K562 (cell line): ENCODE data around the gene EPGN. TPM values are rescaled to one million over a fixed set of nuclear protein-coding genes. Genes with fewer than 3 reads are reported as not detected.
A peak's percentile ranks its signal among the peaks of the same experiment; 100 is the strongest.

Source experiments
- ARID1B ChIP-seq: fragments of 450-650 bp; IDR thresholded peaks from 2 replicates; pipeline ENCODE4 v1.6.1; 2016; ENCODE audit warnings: antibody characterized with exemption, mild to moderate bottlenecking, inconsistent platforms
- ATF1 ChIP-seq, 2 experiments: fragments of 450-650 bp in 1 of 2; IDR thresholded peaks; 2 replicates each; pipeline ENCODE4 v1.6.1; 2016; ENCODE audit warnings: missing compliant biosample characterization in 1 of 2, missing genetic modification characterization in 1 of 2
- BACH1 ChIP-seq: fragments of 200-800 bp; sonication (Bioruptor generic); IDR thresholded peaks from 2 replicates; pipeline ENCODE4 v1.6.1; 2016; ENCODE audit warnings: missing genetic modification characterization, missing compliant biosample characterization
- BCOR ChIP-seq: fragments of 450-650 bp; IDR thresholded peaks from 2 replicates; pipeline ENCODE4 v1.6.1; 2016
- C11orf30 ChIP-seq: fragments of 450-650 bp; IDR thresholded peaks from 2 replicates; pipeline ENCODE4 v1.6.1; 2016; ENCODE audit warnings: low read depth, mild to moderate bottlenecking
- CBFA2T3 ChIP-seq: fragments of 450-650 bp; IDR thresholded peaks from 2 replicates; pipeline ENCODE4 v1.6.1; 2017
- CREB1 ChIP-seq, 2 experiments: sonication (generic) in 1 of 2; formaldehyde crosslinking in 1 of 2; IDR thresholded peaks; 2 replicates each; pipeline versions ENCODE4 v1.6.1 to v1.8.0; 2012 to 2022; ENCODE audit warnings: inconsistent platforms in 1 of 2, mild to moderate bottlenecking in 1 of 2, missing genetic modification reagents in 1 of 2, moderate library complexity in 1 of 2
- ETS2 ChIP-seq: IDR thresholded peaks from 2 replicates; pipeline ENCODE4 v1.6.1; 2016; ENCODE audit warnings: borderline replicate concordance, missing genetic modification characterization, mild to moderate bottlenecking, moderate library complexity, missing compliant biosample characterization; ENCODE audit not compliant: poor library complexity, severe bottlenecking
- FOSL1 ChIP-seq: fragments of 200-800 bp; sonication (Bioruptor generic); conservative IDR thresholded peaks from 2 replicates; pipeline ENCODE4 v1.6.1; 2016; ENCODE audit warnings: missing genetic modification characterization, missing compliant biosample characterization
- HMGN3 ChIP-seq: IDR thresholded peaks from 2 replicates; pipeline ENCODE4 v1.6.1; 2011; ENCODE audit warnings: borderline replicate concordance, low read depth, mild to moderate bottlenecking, mixed read lengths, low read length; ENCODE audit not compliant: insufficient read length; ENCODE audit errors: extremely low read depth
- MAFG ChIP-seq: fragments of 450-650 bp; conservative IDR thresholded peaks from 2 replicates; pipeline ENCODE4 v1.6.1; 2016; ENCODE audit warnings: missing genetic modification characterization, missing compliant biosample characterization
- NFATC3 ChIP-seq: fragments of 450-650 bp; IDR thresholded peaks from 2 replicates; pipeline ENCODE4 v1.6.1; 2017; ENCODE audit warnings: mild to moderate bottlenecking
- NFE2 ChIP-seq: IDR thresholded peaks from 2 replicates; pipeline ENCODE4 v1.6.1; 2014; ENCODE audit warnings: antibody characterized with exemption, low read depth
- NR2C2 ChIP-seq, 2 experiments: fragments of 200-800 bp in 1 of 2; sonication (Bioruptor generic) in 1 of 2; sonication (generic) in 1 of 2; formaldehyde crosslinking in 1 of 2; IDR thresholded peaks; 2 replicates each; pipeline versions ENCODE4 v1.6.1 to v1.8.0; 2016 to 2022; ENCODE audit warnings: mild to moderate bottlenecking in 1 of 2, missing compliant biosample characterization in 1 of 2, missing genetic modification characterization in 1 of 2, missing genetic modification reagents in 1 of 2
- SIX5 ChIP-seq, 2 experiments: IDR thresholded peaks; 2 replicates each; pipeline ENCODE4 v1.6.1; 2011; ENCODE audit warnings: low read length in 2 of 2, borderline replicate concordance in 1 of 2, low read depth in 1 of 2, mild to moderate bottlenecking in 1 of 2, moderate library complexity in 1 of 2; ENCODE audit not compliant: insufficient read depth in 1 of 2
- ZNF316 ChIP-seq: fragments of 450-650 bp; IDR thresholded peaks from 2 replicates; pipeline ENCODE4 v1.6.1; 2016
- ZNF592 ChIP-seq: fragments of 450-650 bp; IDR thresholded peaks from 2 replicates; pipeline ENCODE4 v1.6.1; 2017; ENCODE audit warnings: antibody characterized with exemption, mild to moderate bottlenecking
- ZNF644 ChIP-seq: fragments of 200-800 bp; sonication (Bioruptor generic); IDR thresholded peaks from 2 replicates; pipeline ENCODE4 v1.6.1; 2016; ENCODE audit warnings: low read depth, missing genetic modification characterization, missing compliant biosample characterization
- polyA plus RNA-seq, 8 experiments: library from polyadenylated mRNA; depleted of rRNA in 4 of 8; stranded (reverse) in 5 of 8; unstranded in 3 of 8; fragments of >200 nt; fragmentation: Nextera tagmentation in 2 of 8; fragmentation: Illumina TruSeq in 1 of 8; extraction: Ambion mirVana in 2 of 8; extraction: Trizol in 1 of 8; gene quantifications; 2 replicates each; pipeline versions ENCODE4 v1.2.1 to v1.2.3, GENCODE V29; 2011 to 2014; ENCODE audit warnings: inconsistent platforms in 1 of 8, missing spikeins in 1 of 8
- total RNA-seq, 7 experiments: library from RNA; depleted of rRNA in 6 of 7; stranded (reverse); fragments of >200 nt in 6 of 7; fragmentation: Illumina TruSeq in 2 of 7; extraction: Trizol in 2 of 7; gene quantifications; 2 replicates each; pipeline versions ENCODE4 v1.2.1 to v1.2.3, GENCODE V29; 2011 to 2021; ENCODE audit warnings: low replicate concordance in 1 of 7
- TF ChIP-seq, protein P1 (sequence below): sonication (generic); formaldehyde crosslinking; IDR thresholded peaks from 2 replicates; pipeline ENCODE4 v1.8.0; 2022; ENCODE audit warnings: mild to moderate bottlenecking, missing genetic modification reagents
- TF ChIP-seq, protein P2 (sequence below): sonication (generic); formaldehyde crosslinking; IDR thresholded peaks from 2 replicates; pipeline ENCODE4 v1.8.0; 2022; ENCODE audit warnings: mild to moderate bottlenecking, missing genetic modification reagents, borderline replicate concordance
- TF ChIP-seq, protein P3 (sequence below): fragments of 250-450 bp; sonication (Bioruptor Pico); IDR thresholded peaks from 2 replicates; pipeline ENCODE4 v1.8.0; 2021; ENCODE audit warnings: borderline replicate concordance, mild to moderate bottlenecking, moderate library complexity; ENCODE audit not compliant: poor library complexity, severe bottlenecking

The EPGN gene
- total and polyA plus RNA-seq, 9 of the 15 experiments (the other 6 are each of a cell fraction or from before 2014, with no cell fraction given) = 0.10 to 0.56 TPM; not detected in 7

GRCh38 chr4:74278490-74278889 lies 29.8 kb upstream of the EPGN start (continued):
- TF ChIP-seq ZNF592 = peak; percentile 33; the same call in 1 of the 2 replicates
- TF ChIP-seq SIX5 (IDR thresholded peaks at IDR 0.05; ENCODE audit: borderline replicate concordance in 1 of 2, insufficient read depth in 1 of 2, low read depth in 1 of 2, low read length in 2 of 2) = no peak
- peak; percentile 73 for TF ChIP-seq NFE2
- TF ChIP-seq ARID1B = peak; percentile 21; the same call in 1 of the 2 replicates
- TF ChIP-seq, protein P1, sequence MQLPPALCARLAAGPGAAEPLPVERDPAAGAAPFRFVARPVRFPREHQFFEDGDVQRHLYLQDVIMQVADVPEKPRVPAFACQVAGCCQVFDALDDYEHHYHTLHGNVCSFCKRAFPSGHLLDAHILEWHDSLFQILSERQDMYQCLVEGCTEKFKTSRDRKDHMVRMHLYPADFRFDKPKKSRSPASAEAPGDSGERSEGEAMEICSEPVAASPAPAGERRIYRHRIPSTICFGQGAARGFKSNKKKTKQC (CRISPR knock-in tag) = no peak
- peak; percentile 52 for TF ChIP-seq C11orf30
- peak; percentile 60; the same call in 1 of the 2 replicates for TF ChIP-seq BACH1 (tag)
- 0 out of 2 replicates have a peak, but pooled peaks have one; percentile 6 for TF ChIP-seq CBFA2T3
- TF ChIP-seq, protein P2, sequence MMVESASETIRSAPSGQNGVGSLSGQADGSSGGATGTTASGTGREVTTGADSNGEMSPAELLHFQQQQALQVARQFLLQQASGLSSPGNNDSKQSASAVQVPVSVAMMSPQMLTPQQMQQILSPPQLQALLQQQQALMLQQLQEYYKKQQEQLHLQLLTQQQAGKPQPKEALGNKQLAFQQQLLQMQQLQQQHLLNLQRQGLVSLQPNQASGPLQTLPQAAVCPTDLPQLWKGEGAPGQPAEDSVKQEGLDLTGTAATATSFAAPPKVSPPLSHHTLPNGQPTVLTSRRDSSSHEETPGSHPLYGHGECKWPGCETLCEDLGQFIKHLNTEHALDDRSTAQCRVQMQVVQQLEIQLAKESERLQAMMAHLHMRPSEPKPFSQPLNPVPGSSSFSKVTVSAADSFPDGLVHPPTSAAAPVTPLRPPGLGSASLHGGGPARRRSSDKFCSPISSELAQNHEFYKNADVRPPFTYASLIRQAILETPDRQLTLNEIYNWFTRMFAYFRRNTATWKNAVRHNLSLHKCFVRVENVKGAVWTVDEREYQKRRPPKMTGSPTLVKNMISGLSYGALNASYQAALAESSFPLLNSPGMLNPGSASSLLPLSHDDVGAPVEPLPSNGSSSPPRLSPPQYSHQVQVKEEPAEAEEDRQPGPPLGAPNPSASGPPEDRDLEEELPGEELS = no peak
- TF ChIP-seq ETS2 (tag) = no peak
- TF ChIP-seq ZNF644 = no peak
- TF ChIP-seq CREB1 (IDR thresholded peaks at IDR 0.05) = peak; percentile 25; the same call in 1 of the 2 replicates
- TF ChIP-seq CREB1 (CRISPR knock-in tag; IDR thresholded peaks at IDR 0.05) = no peak
- no peak for TF ChIP-seq NFATC3
- TF ChIP-seq, protein P3, sequence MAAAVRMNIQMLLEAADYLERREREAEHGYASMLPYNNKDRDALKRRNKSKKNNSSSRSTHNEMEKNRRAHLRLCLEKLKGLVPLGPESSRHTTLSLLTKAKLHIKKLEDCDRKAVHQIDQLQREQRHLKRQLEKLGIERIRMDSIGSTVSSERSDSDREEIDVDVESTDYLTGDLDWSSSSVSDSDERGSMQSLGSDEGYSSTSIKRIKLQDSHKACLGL (CRISPR knock-in tag) = no peak
- TF ChIP-seq ATF1 (CRISPR knock-in tag; IDR thresholded peaks at IDR 0.05) = no peak
- TF ChIP-seq ATF1 (tag; IDR thresholded peaks at IDR 0.05) = peak; percentile 85
- peak; percentile 79 for TF ChIP-seq MAFG
- TF ChIP-seq ZNF316 = peak; percentile 48
- TF ChIP-seq NR2C2 (CRISPR knock-in tag; IDR thresholded peaks at IDR 0.05) = no peak
- TF ChIP-seq NR2C2 (tag; IDR thresholded peaks at IDR 0.05) = 0 out of 2 replicates have a peak, but pooled peaks have one; percentile 14
- no peak for TF ChIP-seq HMGN3
- TF ChIP-seq BCOR = no peak
- TF ChIP-seq FOSL1 (tag) = peak; percentile 49
